Measurements from ENCODE around the gene PPFIA1. TPM values are rescaled to one million over a fixed set of nuclear protein-coding genes. Genes with fewer than 3 reads are reported as not detected.

Gene PPFIA1
- total and polyA plus RNA-seq, 2 of the 13 experiments (the other 11 are each of a cell fraction or from before 2014, with no cell fraction given) = 29.9 to 45.2 TPM

DNA sequence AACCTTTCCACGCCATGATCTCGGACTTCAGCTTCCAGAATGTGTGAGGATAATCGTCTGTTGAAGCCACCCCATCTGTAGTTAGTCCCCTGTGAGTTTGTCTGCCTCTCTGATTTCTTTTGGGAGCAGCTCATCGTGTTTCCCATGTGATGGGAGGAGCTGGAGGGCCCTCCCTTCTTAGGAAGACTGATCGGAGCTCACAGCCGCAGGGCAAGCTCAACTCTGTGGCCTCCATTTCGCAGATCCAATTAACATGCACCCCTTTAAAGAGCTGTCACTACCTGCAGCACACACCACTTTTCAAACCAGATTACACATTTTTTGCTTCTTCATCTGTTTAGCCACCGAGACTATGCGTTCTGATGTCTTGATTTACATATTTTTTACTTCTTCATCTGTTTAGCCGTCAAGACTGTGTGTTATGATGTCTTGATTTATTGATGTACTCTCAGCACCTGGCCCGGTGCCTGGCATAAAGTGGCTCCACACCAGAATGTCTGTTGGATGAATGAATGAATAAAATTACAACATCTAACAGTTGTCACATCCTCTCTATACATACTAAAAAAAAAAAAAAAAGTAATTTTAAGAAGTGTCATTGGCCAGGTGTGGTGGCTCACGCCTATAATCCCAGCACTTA lies 14.9 kb upstream of the PPFIA1 start:
- Histone ChIP-seq H3K9ac (ENCODE audit: insufficient read depth, low read depth, low read length) (no peak overlapping the region), H3K9me3 (ENCODE audit: low read length) (no peaks in the 10 kb centered on the region), H3K36me3 (replicated peaks in 1 of 2; ENCODE audit: control insufficient read depth in 1 of 2, insufficient read depth in 2 of 2, low read length in 2 of 2) (no peaks in the 10 kb centered on the region), H3K79me2 (ENCODE audit: insufficient read depth, low read length) (no peaks in the 10 kb centered on the region), H3K27ac (ENCODE audit: extremely low read length, insufficient read depth, low read length) (no peak overlapping the region), H3K27me3 (ENCODE audit: control insufficient read depth in 1 of 2, insufficient read depth in 2 of 2, low read length in 2 of 2) (peaks cover 0 to 20% of the 10 kb centered on the region in 2 experiments; a peak in 3 of 5 replicates), H3K4me1 (ENCODE audit: insufficient read depth, low read length) (peaks cover 14% of the 10 kb centered on the region), H3K4me3 (replicated peaks in 1 of 3; ENCODE audit: insufficient read depth in 1 of 3, low read depth in 2 of 3, low read length in 3 of 3) (no peak overlapping the region), H2AFZ (ENCODE audit: low read length) (no peak overlapping the region), H3K4me2 (ENCODE audit: low read depth, low read length) (no peak overlapping the region), H4K20me1 (ENCODE audit: insufficient read depth, low read length) (no peaks in the 10 kb centered on the region)
- ChIA-PET CTCF (ENCODE audit: low intra/inter-chr PET ratio, low total read pairs) (no interaction called here), POLR2A (no interaction called here)
- ATAC-seq (no peak), DNase-seq (ENCODE audit: low spot score) (no peak), FAIRE-seq (no peak)
- TF ChIP-seq IKZF4 (CRISPR knock-in tag; IDR thresholded peaks at IDR 0.05; ENCODE audit: borderline replicate concordance, low read depth, not compliant biosample characterization) (no peak), ZNF777 (CRISPR knock-in tag; IDR thresholded peaks at IDR 0.05) (no peak), ZBTB42 (CRISPR knock-in tag; IDR thresholded peaks at IDR 0.05) (no peak), ATRX (CRISPR knock-in tag; IDR thresholded peaks at IDR 0.05; ENCODE audit: borderline replicate concordance) (no peak), RFX3 (CRISPR knock-in tag; IDR thresholded peaks at IDR 0.05) (no peak), TBX3 (IDR thresholded peaks at IDR 0.05; ENCODE audit: borderline replicate concordance) (no peak)
- TF ChIP-seq, protein P1, sequence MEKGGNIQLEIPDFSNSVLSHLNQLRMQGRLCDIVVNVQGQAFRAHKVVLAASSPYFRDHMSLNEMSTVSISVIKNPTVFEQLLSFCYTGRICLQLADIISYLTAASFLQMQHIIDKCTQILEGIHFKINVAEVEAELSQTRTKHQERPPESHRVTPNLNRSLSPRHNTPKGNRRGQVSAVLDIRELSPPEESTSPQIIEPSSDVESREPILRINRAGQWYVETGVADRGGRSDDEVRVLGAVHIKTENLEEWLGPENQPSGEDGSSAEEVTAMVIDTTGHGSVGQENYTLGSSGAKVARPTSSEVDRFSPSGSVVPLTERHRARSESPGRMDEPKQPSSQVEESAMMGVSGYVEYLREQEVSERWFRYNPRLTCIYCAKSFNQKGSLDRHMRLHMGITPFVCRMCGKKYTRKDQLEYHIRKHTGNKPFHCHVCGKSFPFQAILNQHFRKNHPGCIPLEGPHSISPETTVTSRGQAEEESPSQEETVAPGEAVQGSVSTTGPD (CRISPR knock-in tag; IDR thresholded peaks at IDR 0.05) = no peak
- TF ChIP-seq, protein P2, sequence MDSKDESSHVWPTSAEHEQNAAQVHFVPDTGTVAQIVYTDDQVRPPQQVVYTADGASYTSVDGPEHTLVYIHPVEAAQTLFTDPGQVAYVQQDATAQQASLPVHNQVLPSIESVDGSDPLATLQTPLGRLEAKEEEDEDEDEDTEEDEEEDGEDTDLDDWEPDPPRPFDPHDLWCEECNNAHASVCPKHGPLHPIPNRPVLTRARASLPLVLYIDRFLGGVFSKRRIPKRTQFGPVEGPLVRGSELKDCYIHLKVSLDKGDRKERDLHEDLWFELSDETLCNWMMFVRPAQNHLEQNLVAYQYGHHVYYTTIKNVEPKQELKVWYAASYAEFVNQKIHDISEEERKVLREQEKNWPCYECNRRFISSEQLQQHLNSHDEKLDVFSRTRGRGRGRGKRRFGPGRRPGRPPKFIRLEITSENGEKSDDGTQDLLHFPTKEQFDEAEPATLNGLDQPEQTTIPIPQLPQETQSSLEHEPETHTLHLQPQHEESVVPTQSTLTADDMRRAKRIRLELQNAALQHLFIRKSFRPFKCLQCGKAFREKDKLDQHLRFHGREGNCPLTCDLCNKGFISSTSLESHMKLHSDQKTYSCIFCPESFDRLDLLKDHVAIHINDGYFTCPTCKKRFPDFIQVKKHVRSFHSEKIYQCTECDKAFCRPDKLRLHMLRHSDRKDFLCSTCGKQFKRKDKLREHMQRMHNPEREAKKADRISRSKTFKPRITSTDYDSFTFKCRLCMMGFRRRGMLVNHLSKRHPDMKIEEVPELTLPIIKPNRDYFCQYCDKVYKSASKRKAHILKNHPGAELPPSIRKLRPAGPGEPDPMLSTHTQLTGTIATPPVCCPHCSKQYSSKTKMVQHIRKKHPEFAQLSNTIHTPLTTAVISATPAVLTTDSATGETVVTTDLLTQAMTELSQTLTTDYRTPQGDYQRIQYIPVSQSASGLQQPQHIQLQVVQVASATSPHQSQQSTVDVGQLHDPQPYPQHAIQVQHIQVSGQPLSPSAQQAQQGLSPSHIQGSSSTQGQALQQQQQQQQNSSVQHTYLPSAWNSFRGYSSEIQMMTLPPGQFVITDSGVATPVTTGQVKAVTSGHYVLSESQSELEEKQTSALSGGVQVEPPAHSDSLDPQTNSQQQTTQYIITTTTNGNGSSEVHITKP (CRISPR knock-in tag; IDR thresholded peaks at IDR 0.05; ENCODE audit: low read depth) = no peak
- TF ChIP-seq, protein P3, sequence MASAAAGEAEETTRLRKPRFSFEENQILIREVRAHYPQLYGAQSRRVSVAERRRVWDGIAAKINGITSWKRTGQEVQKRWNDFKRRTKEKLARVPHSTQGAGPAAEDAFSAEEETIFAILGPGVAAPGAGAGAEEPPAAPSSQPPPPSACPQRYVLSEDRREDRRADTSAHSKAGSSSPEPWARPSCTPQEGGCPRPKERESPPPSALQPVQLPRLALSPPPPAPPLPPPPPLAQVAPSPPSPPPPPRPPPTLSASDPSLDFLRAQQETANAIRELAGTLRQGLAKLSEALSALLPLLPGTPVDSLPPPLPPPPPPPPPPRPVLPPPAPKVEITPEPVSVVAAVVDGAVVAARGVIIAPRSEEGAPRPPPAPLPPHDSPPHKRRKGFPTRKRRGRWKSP (CRISPR knock-in tag; IDR thresholded peaks at IDR 0.05) = no peak
- intact Hi-C loops (cut with micrococcal nuclease; ENCODE audit: unreplicated experiment) (no loop called here), in situ Hi-C loops (cut with HindIII; ENCODE audit: extremely low pct_ligation_motif_present, low pct_unique_long_range_greater_than_20kb) (no loop called here)
- no TSS peak for BruUV-seq (replicated peaks)
- 65% methylated on average over 9 of the region's 12 CpGs for WGBS (ENCODE audit: low lambda C conversion rate)

Data from HepG2 (cell line).